Choroid plexus epithelial cell (primary cell): ENCODE results near the gene PACC1.
A peak's percentile ranks its signal among the peaks of the same experiment; 100 is the strongest.

ENCODE experiments used
- DNase-seq: peaks from one replicate; pipeline ENCODE4 v3.0.0-alpha.2; 2010; ENCODE audit warnings: low read depth
- H3K4me3 ChIP-seq: 2 replicates; pipeline ENCODE4 v1.5.1; 2011; ENCODE audit warnings: low read depth, mild to moderate bottlenecking, control low read depth, low read length, moderate library complexity
- CTCF ChIP-seq: conservative IDR thresholded peaks from 2 replicates; pipeline ENCODE4 v1.5.1; 2011; ENCODE audit warnings: low read depth, mild to moderate bottlenecking, control low read depth, inconsistent platforms, low read length, moderate library complexity

Gene PACC1

GRCh38 chr1:212437179-212437798 is 22.6 kb upstream of the PACC1 start:
- DNase-seq, result no peak
- no peak for TF ChIP-seq CTCF

GRCh38 chr1:212434992-212435391 is 20.3 kb upstream of the PACC1 start:
- TF ChIP-seq CTCF, result no peak
- no peak overlapping the region for H3K4me3 ChIP-seq
- no peak for DNase-seq

More at GRCh38 chr1:212437179-212437798, 22.6 kb upstream of the PACC1 start:
- no peak overlapping the region for H3K4me3 ChIP-seq

GRCh38 chr1:212433577-212434462 is 19.1 kb upstream of the PACC1 start:
- no peak for DNase-seq
- peak overlapping the region; percentile 67 for H3K4me3 ChIP-seq
- no peak for TF ChIP-seq CTCF

- no peak for TF ChIP-seq CTCF
- peak within 1 kb of the TSS; percentile 67 for H3K4me3 ChIP-seq
- DNase-seq, result peak; percentile 77
Measured at GRCh38 chr1:212432661-212433576, 18.2 kb upstream of the PACC1 start, which contains the start of gene NENF. Gene NENF, plus strand, starts transcription at chr1:212432920. Its CDS starts 24 bp downstream, at chr1:212432944.

DNA sequence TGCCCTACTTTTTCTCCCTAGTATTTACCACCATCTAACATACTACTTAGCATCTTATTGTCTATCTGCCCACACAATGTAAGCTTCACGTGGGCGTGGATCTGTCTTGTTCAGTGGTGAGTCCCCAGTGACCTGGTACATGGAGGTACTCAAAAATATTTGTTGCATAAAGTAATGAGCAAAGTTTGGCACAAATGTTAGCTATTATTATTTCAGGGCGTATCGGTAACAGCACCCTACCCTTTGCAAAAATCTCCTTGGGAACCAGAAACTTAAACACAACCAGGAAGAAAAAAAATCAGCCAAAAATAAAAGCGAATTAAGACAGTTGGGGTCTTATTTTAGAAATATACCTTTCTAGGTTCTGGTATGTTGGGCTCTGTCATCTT is 17.6 kb upstream of the PACC1 start:
- peak; percentile 31 for DNase-seq
- TF ChIP-seq CTCF, result no peak
- H3K4me3 ChIP-seq, result peak overlapping the region; percentile 67

- TF ChIP-seq CTCF, result no peak
- DNase-seq, result no peak
- no peak overlapping the region for H3K4me3 ChIP-seq
Measured at GRCh38 chr1:212431644-212432043, 17.0 kb upstream of the PACC1 start.
